ENCODE data around the gene ALDH1A2.

- TF ChIP-seq CTCF (optimal IDR thresholded peaks at IDR 0.05 in 1 of 3, IDR thresholded peaks at IDR 0.05 in 1 of 3, conservative IDR thresholded peaks at IDR 0.05 in 1 of 3; ENCODE audit: extremely low read depth in 1 of 3, insufficient read depth in 2 of 3, low read length in 3 of 3): no peak
- TF ChIP-seq EZH2 (IDR thresholded peaks at IDR 0.05; ENCODE audit: low read length): no peak
Measured at GRCh38 chr15:58026552-58026951, 39.0 kb downstream of the ALDH1A2 start.

Data from keratinocyte (primary cell).